ENCODE data around the gene FNDC3B. TPM values are rescaled to one million over a fixed set of nuclear protein-coding genes. Genes with fewer than 3 reads are reported as not detected.

The FNDC3B gene
- total RNA-seq, 1 donor from 2014 or later = 153 TPM

DNA sequence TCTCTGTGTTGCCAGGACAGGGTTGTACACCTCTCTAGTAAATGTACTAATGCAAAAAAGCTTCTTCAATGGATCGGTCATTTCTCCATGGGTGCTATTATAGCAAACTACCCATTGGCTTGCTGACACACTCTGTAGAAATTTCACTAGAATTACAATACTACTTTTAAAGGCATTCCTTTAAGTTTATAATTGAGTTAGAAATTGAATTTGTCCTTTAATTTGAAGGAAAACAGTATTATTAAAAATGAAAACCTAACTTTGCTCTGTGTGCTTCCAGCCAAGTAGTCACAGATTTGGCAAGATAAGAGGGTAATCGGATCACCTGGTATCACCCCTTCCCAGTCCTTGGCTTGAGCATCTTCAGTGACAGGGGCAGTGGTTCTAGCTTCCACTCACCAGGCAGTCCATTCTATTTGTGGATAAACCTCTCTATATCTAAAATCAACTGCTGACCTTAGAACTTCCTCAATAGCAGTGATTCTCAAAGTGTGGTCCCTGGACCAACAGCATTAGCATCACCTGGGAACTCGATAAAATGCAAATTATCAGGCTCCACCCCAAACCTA lies 315.6 kb downstream of the FNDC3B start:
- H3K4me3 ChIP-seq = no peak overlapping the region
- H3K9me3 ChIP-seq = no peaks in the 10 kb centered on the region
- DNase-seq (no peak), ATAC-seq (no peak)
- no peaks in the 10 kb centered on the region for H3K4me1 ChIP-seq
- peaks cover 69% of the 10 kb centered on the region for H3K36me3 ChIP-seq
- H3K27me3 ChIP-seq (ENCODE audit: low read depth) = no peaks in the 10 kb centered on the region
- TF ChIP-seq, protein P1, sequence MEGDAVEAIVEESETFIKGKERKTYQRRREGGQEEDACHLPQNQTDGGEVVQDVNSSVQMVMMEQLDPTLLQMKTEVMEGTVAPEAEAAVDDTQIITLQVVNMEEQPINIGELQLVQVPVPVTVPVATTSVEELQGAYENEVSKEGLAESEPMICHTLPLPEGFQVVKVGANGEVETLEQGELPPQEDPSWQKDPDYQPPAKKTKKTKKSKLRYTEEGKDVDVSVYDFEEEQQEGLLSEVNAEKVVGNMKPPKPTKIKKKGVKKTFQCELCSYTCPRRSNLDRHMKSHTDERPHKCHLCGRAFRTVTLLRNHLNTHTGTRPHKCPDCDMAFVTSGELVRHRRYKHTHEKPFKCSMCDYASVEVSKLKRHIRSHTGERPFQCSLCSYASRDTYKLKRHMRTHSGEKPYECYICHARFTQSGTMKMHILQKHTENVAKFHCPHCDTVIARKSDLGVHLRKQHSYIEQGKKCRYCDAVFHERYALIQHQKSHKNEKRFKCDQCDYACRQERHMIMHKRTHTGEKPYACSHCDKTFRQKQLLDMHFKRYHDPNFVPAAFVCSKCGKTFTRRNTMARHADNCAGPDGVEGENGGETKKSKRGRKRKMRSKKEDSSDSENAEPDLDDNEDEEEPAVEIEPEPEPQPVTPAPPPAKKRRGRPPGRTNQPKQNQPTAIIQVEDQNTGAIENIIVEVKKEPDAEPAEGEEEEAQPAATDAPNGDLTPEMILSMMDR (IDR thresholded peaks at IDR 0.05) = no peak
- intact Hi-C loops (cut with DNase I) = no loop called here
- H3K27ac ChIP-seq = no peak overlapping the region

DNA sequence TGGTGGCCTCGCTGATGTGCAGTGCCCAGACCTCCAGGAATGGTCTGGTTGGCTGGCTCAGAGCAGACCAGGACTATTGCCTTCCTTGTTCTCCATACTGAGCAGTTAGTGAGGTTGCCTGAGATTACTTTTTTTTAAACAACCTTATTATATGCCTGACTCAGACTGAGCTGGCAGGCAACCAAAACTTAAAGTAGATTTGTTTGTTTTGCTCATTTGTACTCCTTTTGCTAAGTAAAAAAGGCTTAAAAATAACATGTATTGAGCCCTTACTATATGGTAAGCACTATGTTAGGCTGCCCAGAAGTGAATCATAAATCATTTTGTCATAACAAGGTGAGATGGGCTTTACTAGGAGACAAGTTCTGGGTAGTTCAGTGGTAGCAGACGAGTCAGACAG lies 316.5 kb downstream of the FNDC3B start:
- ATAC-seq = peak; percentile 45 to 47
- H3K27ac ChIP-seq = no peak overlapping the region
- H3K9me3 ChIP-seq = no peaks in the 10 kb centered on the region
- peaks cover 65% of the 10 kb centered on the region for H3K36me3 ChIP-seq
- H3K27me3 ChIP-seq (ENCODE audit: low read depth) = no peaks in the 10 kb centered on the region
- H3K4me1 ChIP-seq = no peaks in the 10 kb centered on the region
- TF ChIP-seq, protein P1 (IDR thresholded peaks at IDR 0.05) = no peak
- DNase-seq = no peak
- no peak overlapping the region for H3K4me3 ChIP-seq
- intact Hi-C loops (cut with DNase I) = no loop called here

DNA sequence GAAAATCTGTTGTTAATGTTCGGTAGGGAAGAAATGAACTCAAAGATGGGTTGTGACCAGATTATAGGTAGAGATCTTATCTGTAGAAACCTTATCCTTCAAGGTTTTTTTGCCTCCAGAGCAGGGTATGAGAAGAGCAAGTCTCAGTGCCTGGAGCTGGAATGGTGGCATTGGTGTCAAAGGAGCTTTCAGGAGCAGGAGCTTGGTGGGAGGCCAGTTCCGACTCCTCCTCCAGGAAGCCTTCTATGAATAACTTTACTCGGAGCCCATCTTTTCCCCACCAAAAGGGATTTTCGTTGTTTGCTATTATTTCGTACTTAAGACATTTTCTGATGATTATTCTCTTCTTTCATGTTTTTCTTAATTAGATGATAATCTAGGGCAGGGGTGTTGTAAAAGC lies 317.0 kb downstream of the FNDC3B start:
- intact Hi-C loops (cut with DNase I) = no loop called here
- no peak overlapping the region for H3K27ac ChIP-seq
- H3K36me3 ChIP-seq = peaks cover 65% of the 10 kb centered on the region
- H3K4me1 ChIP-seq = no peaks in the 10 kb centered on the region
- ATAC-seq (no peak), DNase-seq (no peak)
- H3K9me3 ChIP-seq = no peaks in the 10 kb centered on the region
- TF ChIP-seq, protein P1 (IDR thresholded peaks at IDR 0.05) = no peak
- no peak overlapping the region for H3K4me3 ChIP-seq
- H3K27me3 ChIP-seq (ENCODE audit: low read depth) = no peaks in the 10 kb centered on the region

DNA sequence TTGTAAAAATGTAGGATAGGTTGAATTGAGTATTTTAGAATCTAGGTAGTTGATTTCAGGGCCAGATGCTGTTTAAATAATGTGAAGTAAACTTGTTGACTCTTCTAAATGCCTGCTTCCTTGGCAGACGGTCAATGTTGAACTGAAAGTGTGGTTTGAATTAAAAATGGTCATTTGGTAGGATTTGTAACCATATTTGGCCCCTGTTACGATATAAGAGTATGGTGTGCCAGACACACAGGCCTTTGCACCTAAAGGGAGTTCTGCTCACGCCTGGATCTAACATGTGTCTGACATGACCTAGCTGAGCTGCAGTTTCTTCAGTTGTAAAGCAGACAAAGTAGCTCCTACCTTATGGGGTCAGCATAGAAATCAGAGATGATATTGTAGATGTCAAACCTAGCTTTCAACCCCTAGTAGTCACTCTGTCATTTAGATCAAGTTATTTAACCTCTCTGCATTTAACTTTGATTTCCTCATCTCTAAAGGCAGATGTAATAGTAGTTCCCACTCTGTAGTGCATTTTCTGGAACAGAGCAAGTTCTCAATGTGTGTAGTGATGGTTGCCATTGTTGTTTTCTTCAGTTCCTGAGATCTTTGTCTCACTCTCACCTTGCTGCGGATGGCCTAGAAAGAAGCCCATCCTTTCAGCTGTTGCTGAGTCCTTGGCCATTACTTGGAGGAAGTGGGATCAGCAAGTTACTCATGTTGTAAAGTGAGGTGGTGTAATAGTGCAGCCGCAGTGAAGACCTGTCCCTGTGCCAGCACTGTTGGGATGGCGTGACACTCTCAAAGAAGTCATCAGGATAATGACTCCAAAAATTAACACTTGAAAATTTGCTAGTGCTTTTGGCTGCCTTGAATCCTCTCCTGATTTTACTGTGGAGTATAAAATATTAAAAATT lies 318.7 kb downstream of the FNDC3B start:
- DNase-seq (no peak), ATAC-seq (peak; percentile 53 to 70)
- Histone ChIP-seq H3K4me1 (no peaks in the 10 kb centered on the region), H3K36me3 (peaks cover 65% of the 10 kb centered on the region), H3K27ac (no peak overlapping the region), H3K27me3 (ENCODE audit: low read depth) (no peaks in the 10 kb centered on the region), H3K9me3 (no peaks in the 10 kb centered on the region), H3K4me3 (no peak overlapping the region)
- intact Hi-C loops (cut with DNase I) = no loop called here
- TF ChIP-seq, protein P1 (IDR thresholded peaks at IDR 0.05) = no peak

DNA sequence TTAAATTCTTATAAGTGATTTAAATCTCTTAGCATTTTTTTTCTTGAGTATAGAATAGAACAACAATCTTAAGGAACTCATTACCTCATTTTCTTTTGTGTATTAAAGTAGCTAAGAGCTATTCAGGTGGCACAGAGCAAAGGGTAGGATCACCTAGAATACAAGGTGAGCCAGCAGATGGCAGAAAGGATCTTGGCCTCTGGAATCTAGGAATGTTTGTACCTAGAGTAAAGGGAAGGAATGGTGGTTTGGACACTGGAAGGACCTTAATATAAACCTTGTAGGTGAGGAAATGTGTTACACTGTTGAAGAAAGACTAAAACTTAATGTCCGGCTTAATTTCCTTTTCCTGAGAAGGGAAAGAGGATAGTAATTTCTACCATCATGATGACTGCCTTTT lies 319.9 kb downstream of the FNDC3B start:
- Histone ChIP-seq H3K4me1 (no peaks in the 10 kb centered on the region), H3K36me3 (peaks cover 65% of the 10 kb centered on the region), H3K9me3 (no peaks in the 10 kb centered on the region), H3K27me3 (ENCODE audit: low read depth) (no peaks in the 10 kb centered on the region), H3K4me3 (no peak overlapping the region), H3K27ac (no peak overlapping the region)
- TF ChIP-seq, protein P1 (IDR thresholded peaks at IDR 0.05) = no peak
- intact Hi-C loops (cut with DNase I) = no loop called here
- ATAC-seq (no peak), DNase-seq (no peak)
